BJ (cell line): ENCODE results near the gene CDC73. TPM values are rescaled to one million over a fixed set of nuclear protein-coding genes. Genes with fewer than 3 reads are reported as not detected.

Experiments used
- CTCF ChIA-PET: fragments of 350-600 bp; formaldehyde crosslinking; extraction: SDS; loops from one replicate; lab custom pipeline; 2021; ENCODE audit warnings: antibody characterized with exemption, inconsistent platforms; lab: Yijun Ruan, JAX
- POLR2A ChIA-PET: fragments of 300-600 bp; sonication (Branson Sonifier 250); formaldehyde crosslinking; extraction: SDS; loops from one replicate; lab custom pipeline; 2021; ENCODE audit warnings: antibody characterized with exemption; lab: Charles Lee
- DNase-seq: peaks from one replicate; pipeline ENCODE4 v3.0.0-alpha.2; 2011; ENCODE audit warnings: low read depth
- H3K27me3 ChIP-seq: 2 replicates; pipeline ENCODE4 v1.6.0; 2011; ENCODE audit warnings: low read length; ENCODE audit not compliant: control insufficient read depth, insufficient read depth
- H3K36me3 ChIP-seq: 2 replicates; pipeline ENCODE4 v1.5.1; 2011; ENCODE audit warnings: low read length; ENCODE audit not compliant: control insufficient read depth, insufficient read depth
- H3K4me3 ChIP-seq: 2 replicates; pipeline ENCODE4 v1.5.1; 2011; ENCODE audit warnings: low read depth, mild to moderate bottlenecking, control low read depth, low read length
- polyA plus RNA-seq: library from polyadenylated mRNA; depleted of rRNA; stranded (reverse); fragments of >200 nt; gene quantifications from 2 replicates; pipeline ENCODE4 v1.2.3, GENCODE V29; 2011
- TF ChIP-seq, protein P1 (sequence below): IDR thresholded peaks from 2 replicates; pipeline ENCODE4 v1.5.1; 2011; ENCODE audit warnings: low read depth, mild to moderate bottlenecking, control low read depth, inconsistent platforms, low read length, moderate library complexity; ENCODE audit not compliant: insufficient read depth

Gene CDC73
- polyA plus RNA-seq, 1 experiment = 16.1 TPM

DNA sequence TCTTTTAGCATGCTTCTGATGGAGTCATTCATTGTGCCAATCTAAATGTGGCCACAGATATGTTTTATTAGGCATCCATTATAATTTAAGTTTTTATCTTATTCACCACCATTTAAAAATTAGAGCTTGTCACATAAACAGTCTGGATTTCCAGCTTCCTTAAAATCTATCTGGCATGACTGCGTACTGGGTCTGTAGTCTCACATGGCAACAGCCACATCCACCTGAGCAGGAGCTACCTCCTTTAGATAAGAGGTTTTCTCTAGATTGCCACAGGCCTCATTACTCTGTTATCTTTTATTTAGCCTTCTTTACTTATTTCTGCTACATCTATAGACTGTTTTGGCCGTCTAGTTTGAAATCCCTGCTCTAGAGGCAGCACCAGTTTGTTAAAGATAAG lies 35.5 kb downstream of the CDC73 start:
- POLR2A ChIA-PET = no interaction called here
- no peaks in the 10 kb centered on the region for H3K36me3 ChIP-seq
- CTCF ChIA-PET = interaction anchor here (0.6 kb wide), 1 partner anchor 986 kb away, joined by 3 read pairs; no protein-coding TSS in a partner anchor

DNA sequence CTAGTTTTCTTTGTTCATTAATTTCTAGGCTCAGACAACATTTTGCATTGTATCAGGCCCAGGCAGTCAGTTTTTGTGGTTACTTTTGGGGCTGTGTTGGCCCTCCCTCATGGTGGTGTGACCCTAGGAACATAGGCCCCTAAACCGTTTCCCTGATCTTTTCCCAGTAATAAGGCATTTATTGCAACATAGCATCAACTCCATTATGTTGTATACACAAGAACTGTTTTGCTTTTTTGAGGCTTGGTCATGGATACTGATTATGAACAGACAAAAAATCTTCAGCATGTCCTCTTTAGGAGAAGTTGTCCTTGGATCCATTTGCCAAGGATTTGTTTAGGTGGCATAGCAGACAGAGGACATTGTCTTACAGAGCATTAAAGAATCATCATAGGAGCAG lies 54.3 kb downstream of the CDC73 start:
- CTCF ChIA-PET = no interaction called here

More for the DNA sequence above, 35.5 kb downstream of the CDC73 start:
- no peak overlapping the region for H3K4me3 ChIP-seq
- TF ChIP-seq, protein P1, sequence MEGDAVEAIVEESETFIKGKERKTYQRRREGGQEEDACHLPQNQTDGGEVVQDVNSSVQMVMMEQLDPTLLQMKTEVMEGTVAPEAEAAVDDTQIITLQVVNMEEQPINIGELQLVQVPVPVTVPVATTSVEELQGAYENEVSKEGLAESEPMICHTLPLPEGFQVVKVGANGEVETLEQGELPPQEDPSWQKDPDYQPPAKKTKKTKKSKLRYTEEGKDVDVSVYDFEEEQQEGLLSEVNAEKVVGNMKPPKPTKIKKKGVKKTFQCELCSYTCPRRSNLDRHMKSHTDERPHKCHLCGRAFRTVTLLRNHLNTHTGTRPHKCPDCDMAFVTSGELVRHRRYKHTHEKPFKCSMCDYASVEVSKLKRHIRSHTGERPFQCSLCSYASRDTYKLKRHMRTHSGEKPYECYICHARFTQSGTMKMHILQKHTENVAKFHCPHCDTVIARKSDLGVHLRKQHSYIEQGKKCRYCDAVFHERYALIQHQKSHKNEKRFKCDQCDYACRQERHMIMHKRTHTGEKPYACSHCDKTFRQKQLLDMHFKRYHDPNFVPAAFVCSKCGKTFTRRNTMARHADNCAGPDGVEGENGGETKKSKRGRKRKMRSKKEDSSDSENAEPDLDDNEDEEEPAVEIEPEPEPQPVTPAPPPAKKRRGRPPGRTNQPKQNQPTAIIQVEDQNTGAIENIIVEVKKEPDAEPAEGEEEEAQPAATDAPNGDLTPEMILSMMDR = no peak
- no peak for DNase-seq
- H3K27me3 ChIP-seq = no peaks in the 10 kb centered on the region

DNA sequence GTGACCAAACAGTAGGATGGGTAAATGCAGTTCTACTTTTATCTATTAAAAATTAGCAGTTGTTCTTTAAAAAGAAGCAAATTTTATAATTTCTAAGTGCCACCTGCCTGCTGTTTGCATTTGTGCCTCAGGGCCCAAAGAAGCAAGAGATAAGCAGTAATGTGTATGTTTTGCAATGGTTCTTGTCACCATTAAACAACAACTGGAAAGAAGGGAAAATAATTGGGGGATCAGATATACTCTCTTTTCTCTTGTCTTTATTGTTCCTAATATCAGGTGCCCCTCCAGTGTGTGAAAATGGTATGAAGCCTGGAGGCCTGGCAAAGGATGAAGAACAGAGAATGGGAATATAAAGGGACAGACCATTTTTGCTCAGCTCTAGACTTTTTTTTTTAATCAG lies 55.0 kb downstream of the CDC73 start:
- Histone ChIP-seq H3K27me3 (no peaks in the 10 kb centered on the region), H3K4me3 (no peak overlapping the region), H3K36me3 (no peaks in the 10 kb centered on the region)
- POLR2A ChIA-PET = no interaction called here
- TF ChIP-seq, protein P1 = no peak
- DNase-seq = no peak
- CTCF ChIA-PET = no interaction called here

More for the DNA sequence above, 54.3 kb downstream of the CDC73 start:
- H3K27me3 ChIP-seq = no peaks in the 10 kb centered on the region
- POLR2A ChIA-PET = no interaction called here
- DNase-seq = no peak
- TF ChIP-seq, protein P1 = no peak
- H3K36me3 ChIP-seq = no peaks in the 10 kb centered on the region
- H3K4me3 ChIP-seq = no peak overlapping the region

DNA sequence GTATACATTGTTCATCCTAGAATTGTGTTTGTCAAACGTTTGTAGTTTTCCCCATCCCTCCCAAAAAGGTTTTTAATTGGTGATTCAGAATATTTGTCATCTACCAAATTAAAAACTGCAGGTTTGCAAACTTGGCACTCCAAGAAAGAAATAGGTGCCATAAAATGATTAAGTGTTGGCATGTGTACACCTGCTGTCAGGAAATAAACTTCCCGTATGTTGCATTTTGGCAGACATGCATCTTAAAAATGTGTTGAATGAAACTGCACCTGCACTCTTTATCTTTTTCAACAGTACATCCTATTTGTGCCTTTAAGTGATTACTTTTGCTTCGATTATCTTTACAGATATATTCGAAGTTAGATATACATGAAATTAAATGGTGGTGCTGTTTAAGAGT lies 57.3 kb downstream of the CDC73 start:
- TF ChIP-seq, protein P1 = no peak
- DNase-seq = no peak
- Histone ChIP-seq H3K4me3 (no peak overlapping the region), H3K27me3 (no peaks in the 10 kb centered on the region), H3K36me3 (no peaks in the 10 kb centered on the region)
- ChIA-PET POLR2A (no interaction called here), CTCF (no interaction called here)

DNA sequence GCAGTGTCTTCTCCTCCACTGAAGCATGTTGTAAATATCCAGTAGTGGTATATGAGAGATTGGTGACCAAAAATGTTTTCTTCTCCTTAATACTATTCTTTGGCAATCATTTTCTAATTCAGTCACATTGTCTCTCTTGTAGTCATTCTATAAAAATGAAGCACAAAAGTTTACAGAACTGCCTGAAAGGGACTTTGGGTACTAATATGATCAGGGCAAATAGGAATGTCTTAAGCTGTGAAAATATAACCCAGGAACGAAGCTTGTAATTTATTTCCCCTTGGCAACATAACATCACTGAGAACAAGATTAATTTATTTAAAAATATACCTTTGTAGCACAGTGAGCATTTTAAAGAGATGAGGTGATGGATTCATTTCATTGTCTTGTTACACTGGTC lies 59.7 kb downstream of the CDC73 start:
- CTCF ChIA-PET = interaction anchor here (0.6 to 1.4 kb wide), 4 partner anchors 82 to 391 kb away, joined by 3 to 5 read pairs (median 4); no protein-coding TSS in a partner anchor
- POLR2A ChIA-PET = no interaction called here
- no peaks in the 10 kb centered on the region for H3K27me3 ChIP-seq
- H3K4me3 ChIP-seq = no peak overlapping the region
- DNase-seq = no peak
- no peaks in the 10 kb centered on the region for H3K36me3 ChIP-seq
- TF ChIP-seq, protein P1 = no peak
